ENCODE measurements around the gene ZFP3.

DNA sequence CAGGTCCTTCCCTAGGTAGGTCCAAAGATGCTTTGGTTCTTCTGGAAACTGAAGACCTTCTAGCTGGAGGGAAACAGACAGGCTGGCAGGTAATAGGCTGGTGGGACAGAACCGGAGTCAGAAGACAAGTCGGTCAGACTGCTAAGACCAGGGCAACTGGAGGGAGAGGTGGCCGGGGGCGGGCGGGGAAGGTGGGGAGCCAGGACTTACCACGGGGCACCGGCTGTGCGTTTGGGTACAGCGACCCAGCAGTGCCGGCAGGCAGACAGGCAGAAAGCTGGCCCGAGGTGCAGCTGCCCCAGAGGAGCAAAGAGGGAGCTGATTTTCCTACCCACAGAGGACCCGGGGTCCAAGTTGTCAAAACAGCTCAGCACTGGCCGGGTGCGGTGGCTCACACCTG lies 43.6 kb upstream of the ZFP3 start:
- TF ChIP-seq, protein P1, sequence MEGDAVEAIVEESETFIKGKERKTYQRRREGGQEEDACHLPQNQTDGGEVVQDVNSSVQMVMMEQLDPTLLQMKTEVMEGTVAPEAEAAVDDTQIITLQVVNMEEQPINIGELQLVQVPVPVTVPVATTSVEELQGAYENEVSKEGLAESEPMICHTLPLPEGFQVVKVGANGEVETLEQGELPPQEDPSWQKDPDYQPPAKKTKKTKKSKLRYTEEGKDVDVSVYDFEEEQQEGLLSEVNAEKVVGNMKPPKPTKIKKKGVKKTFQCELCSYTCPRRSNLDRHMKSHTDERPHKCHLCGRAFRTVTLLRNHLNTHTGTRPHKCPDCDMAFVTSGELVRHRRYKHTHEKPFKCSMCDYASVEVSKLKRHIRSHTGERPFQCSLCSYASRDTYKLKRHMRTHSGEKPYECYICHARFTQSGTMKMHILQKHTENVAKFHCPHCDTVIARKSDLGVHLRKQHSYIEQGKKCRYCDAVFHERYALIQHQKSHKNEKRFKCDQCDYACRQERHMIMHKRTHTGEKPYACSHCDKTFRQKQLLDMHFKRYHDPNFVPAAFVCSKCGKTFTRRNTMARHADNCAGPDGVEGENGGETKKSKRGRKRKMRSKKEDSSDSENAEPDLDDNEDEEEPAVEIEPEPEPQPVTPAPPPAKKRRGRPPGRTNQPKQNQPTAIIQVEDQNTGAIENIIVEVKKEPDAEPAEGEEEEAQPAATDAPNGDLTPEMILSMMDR (IDR thresholded peaks at IDR 0.05): no peak
- no peak for TF ChIP-seq POLR2A (IDR thresholded peaks at IDR 0.05)
